ENCODE measurements around the gene APCDD1L.
"Not testable (repeated sequence)": the region's sequence is repeated elsewhere in the genome, so short reads cannot be mapped to it uniquely, and the experiment has no call there.

The APCDD1L gene

DNA sequence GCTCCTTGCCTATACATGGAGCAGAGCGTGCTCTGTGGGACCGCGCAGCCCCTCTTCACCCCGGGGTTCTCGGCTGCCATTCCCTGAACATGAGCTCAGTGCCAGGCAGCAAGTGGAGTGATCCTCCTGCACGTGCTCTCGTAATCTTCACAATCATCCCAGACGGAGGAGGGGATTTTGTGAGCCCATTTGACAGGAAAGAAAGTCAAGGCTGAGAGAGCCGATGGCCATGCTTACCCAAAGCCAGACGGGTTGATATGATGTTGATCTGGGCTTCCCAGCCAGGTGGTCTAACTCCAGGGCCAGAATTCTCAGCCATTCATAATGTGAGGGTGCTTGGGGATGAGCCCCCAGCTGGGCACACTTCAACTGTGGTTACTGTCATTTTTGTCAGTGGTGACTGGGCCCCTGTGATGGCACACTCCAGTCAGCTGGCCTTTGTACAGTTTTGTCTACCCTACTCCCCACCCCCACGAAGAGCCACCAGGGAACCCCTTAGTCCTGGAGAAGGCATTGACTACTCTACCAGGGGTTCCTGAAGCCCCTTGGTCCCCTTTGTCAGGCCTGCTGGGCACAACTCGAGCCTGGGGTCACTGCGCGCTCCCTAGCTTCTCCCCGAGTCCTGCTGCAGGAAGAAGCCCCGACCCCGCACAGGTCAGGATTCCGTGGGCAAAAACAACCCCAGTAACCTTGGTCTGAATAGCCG, 1.5 kb downstream of the APCDD1L start:
- no peak for DNase-seq

DNA sequence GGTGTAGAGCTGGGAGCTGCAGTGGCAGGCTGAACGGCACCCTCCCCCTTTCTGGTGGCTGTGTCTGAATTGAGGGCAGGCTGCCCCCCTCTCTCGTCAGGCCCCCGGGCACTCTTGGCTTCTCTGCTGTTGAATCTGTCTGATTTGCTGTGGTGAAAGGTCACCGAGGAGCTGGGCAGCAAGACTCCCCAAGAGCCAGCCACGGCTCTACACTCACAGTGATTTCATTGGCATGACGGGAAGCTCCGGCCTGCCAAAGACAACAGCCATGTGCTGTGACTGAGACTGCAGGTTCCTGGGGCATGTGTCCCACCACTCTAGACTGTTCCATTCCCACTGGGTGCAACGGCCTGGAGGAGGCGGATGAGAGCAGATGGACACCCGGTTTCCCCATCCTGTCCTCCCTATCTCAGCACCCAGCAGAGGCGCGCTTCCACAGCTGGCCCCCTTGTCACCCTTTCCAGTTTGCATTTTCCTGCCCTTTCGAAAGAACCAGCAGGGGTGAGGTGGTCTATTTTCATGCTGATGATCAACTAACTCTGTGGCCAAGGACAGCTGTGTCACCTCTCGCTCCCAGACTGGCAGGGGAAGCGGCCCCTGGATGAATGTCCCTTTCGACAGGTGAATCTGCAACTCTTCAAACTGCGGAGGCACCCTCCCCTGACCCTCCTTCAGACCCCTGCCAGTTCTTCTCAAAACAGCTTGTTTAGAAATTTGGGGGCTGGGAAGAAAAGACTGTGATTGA, 2.2 kb downstream of the APCDD1L start:
- DNase-seq, result no peak

DNA sequence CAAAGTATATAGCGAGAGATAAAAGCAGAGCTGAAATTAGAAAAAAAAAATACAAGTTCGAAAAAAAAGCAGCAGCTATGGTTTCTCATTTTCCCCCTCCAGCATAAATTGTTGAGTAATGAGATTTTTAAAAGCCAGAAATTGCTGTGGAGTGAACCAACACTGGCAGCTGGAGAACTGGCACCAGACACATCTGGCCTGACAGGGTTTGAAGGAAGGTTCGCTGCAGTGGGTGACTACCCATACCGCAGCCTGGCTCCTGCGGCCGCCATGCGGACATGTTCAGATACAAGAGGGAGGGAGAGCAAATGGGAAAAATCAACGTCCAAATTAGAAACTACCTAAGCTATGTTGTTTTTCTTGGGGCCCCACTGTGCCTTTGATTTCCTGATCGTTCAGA, 3.3 kb downstream of the APCDD1L start:
- DNase-seq, result no peak

GRCh38 chr20:58511364-58511763, 3.8 kb downstream of the APCDD1L start:
- no peak for DNase-seq

- DNase-seq, result no peak
These were observed 4.3 kb downstream of the APCDD1L start for GRCh38 chr20:58510921-58511320.

GRCh38 chr20:58508762-58509395, 6.3 kb downstream of the APCDD1L start:
- DNase-seq, result no peak

- not testable (repeated sequence) for DNase-seq
These were observed 8.2 kb downstream of the APCDD1L start for GRCh38 chr20:58506999-58507398.

- no peak for DNase-seq
These were observed 10.6 kb downstream of the APCDD1L start for GRCh38 chr20:58504566-58504965.

- no peak for DNase-seq
These were observed 11.5 kb downstream of the APCDD1L start for GRCh38 chr20:58503668-58504067.

DNA sequence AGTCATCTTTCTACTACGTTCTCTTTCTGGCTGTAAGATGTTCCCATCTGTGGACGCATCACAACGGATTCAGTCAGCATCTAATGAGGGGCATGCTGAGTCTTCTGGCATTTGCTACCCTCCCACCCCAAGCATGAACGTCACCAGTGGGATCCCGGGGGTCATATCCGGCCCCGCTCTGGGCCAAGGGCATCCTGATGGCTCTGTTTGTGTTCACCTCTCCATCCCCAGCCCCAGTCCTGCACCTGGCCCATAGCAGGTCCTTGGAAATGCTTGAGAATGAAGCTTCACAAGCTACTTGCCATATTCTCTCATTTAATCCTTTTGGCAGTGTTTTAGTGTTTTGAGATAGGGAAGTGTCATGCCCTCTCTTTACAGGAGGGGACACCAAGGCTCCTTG, 14.9 kb downstream of the APCDD1L start:
- no peak for DNase-seq

DNA sequence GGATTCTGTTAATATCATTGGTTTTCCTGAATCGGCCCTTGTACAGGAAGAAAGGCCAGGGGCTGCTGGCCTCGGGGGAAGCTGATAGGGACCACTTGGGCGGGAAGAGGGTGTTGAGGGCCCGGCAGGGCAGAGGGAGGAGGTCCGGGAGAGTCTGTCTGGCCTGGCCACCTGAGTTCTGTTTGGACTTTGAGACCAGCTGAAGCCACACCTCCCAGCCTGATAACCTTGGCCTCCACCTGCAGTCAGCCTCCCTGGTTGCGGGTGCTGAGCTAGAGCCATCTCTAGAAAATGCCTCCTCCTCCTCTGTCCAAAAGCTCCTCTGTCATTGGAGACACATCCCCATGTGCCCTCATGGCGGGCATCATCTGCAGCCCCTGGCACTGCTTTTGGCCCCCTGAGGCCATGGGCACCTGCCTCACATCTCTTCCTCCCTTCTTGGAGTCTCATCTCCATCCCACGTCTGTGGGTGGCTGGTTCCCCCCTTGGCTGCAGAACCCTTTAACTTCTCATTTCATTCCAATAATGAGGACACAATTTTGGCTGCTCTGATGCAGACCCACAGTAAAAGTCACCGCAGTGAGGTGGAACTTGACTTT, 16.6 kb downstream of the APCDD1L start:
- DNase-seq, result no peak

- no peak for DNase-seq
These were observed 17.3 kb downstream of the APCDD1L start for GRCh38 chr20:58497724-58498469.

DNA sequence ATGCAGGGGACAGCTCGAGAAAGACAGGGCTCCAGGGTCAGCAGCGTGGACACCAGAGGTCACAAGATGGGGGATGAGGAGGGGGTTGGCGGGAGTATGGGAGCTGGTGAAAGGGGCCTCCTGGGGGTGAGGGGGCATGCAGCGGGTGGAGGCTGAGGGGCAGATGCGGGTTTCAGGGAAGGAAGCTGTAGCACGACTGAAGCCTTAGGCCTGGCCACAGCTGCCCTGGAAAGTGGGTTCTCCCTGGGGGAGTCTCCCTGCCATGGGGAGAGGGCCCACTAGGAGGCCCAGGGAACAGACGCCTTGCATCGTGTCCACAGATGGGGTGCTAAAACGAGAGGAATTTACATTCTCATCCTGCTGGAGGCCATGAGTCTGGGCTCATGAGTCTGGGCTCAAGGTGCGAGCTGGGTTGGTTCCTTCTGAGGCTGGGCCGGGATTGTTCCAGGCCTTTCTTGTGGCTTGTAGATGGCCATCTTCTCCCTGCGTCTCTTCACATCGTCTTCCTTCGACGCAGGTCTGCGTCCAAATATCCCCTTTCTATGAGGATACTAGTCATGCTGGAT, 18.0 kb downstream of the APCDD1L start:
- DNase-seq, result no peak

DNA sequence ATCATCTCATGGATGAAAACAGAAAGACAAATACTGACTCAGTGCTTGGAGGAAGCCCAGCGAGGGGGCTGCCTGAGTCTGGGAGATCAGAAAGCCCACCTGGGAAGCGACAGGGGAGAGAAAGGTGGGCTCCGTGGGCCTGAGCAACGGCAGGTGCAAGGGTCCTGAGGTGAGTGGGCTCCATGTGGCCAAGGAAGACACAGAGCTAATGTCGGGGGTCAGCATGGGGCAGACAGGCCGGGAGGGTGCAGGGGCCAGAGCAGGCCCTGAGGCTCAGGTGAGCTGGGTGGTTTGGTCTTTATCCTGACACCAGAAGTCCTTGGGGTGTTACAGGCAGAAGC, 18.8 kb downstream of the APCDD1L start:
- DNase-seq, result no peak

DNA sequence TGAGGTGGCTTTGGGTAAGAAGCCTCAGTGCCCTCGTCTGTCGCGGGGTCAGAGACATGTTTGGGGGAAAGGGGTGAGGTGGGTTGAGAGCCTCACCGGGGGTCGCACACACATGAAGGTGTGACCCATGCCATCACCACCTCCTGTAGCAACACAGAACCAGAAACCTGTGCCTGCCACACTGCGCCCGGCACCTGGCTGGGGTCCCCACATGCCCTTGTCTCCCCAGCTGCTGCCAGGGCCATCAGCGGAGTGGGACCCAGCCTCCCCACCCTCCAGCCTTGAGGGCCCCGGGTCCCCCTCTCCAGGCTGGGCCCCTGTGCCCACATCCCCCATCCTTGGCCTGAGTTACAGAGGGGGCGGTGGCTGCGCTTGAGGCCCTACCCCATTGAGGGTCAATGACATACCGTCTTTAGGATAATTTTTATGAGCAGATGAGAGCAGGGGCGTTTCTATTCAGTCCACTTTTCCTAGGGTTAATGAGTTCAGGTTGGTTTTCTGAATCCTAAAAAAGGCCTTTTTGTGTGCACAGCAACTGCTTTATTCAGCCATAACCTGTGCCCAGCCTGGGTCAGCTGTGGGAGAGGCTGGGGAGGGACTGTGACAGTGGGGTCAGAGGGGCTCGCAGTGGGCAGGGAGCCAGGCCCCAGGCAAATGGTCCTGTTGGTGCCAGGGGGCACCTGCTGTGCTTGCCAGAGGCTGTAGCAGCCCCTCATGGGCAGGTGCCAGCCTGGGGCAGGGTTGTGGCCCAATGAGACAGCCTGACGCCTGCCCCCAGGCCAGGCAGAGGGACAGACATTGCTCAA, 19.4 kb downstream of the APCDD1L start:
- no peak for DNase-seq

GRCh38 chr20:58494923-58495622, 20.1 kb downstream of the APCDD1L start:
- DNase-seq, result no peak

DNA sequence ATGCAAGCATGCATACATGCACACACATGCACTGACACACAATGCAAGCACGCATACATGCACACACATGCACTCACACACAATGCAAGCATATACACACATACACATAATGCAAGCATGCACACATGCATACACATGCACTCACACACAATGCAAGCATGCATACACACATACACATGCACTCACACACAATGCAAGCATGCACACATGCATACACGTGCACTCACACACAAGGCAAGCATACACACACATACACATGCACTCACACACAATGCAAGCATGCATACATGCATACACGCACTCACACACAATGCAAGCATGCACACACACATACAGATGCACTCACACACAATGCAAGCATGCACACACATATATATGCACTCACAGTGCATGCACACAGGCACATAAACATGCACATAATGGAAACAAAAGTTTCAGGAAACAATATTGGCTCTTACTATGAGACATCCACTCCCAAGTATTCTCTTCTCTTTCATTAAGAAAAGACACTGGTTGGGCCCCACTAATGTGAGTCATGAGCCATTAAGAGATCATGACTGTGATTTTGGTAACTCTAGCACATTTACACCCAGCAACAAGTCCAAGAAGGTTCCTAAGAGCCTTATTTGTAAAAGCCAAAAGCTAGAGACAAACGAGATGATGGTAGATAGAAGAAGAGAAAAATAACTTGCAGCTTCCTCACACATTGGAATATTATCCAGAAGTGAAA, 22.2 kb downstream of the APCDD1L start:
- no peak for DNase-seq

DNA sequence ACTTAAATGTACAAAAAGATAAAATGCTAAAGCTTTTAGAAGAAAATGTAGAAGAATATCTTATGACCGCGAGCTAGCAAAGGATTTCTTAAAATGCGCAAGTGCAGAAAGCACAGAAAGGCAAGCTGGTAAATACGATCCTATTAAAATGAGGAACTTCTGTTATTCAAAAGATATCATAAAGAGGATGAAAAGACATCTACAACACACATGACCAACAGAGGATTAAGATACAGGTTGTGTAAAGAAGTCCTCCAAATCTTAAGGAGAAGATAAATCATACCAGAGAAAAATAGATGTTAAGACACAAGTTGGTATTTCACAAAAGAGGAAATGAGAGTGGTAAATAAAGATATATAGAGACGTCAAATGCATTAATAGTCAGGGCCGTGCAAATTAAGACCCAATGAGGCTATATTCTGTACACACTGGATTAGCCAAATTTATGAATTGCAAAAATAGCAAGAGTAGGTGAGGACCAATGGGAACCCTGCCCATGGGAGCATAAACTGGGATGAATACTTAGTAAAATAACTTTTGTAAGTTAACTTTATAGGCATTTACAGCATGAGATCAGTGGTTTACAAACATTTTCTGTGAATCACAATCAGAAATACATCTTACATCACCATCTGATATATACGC, 23.0 kb downstream of the APCDD1L start:
- DNase-seq, result no peak

DNA sequence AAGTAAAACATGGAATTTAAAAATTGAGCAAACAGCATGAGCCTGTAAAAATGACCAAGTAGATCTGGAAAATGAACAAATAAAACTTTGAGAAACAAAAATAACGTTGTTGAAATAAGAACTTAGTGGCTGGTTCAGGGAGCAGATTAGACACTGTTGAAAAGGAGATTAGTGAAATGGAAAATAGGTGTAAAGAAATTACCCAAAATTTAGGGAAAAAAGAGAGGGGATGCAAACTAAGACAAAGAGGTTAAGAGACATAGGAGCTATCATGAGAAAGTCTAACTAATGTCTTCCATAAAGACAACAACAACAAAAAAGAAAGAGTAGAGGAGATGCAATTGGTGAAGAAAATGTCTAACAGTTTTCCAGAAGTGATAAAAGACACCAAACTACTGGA, 29.0 kb downstream of the APCDD1L start:
- no peak for DNase-seq

- DNase-seq, result no peak
These were observed 29.8 kb downstream of the APCDD1L start for GRCh38 chr20:58485393-58485792.

Measured in T-helper 1 cell (primary cell).